ENCODE results near the gene POM121L12.

The POM121L12 gene

DNA sequence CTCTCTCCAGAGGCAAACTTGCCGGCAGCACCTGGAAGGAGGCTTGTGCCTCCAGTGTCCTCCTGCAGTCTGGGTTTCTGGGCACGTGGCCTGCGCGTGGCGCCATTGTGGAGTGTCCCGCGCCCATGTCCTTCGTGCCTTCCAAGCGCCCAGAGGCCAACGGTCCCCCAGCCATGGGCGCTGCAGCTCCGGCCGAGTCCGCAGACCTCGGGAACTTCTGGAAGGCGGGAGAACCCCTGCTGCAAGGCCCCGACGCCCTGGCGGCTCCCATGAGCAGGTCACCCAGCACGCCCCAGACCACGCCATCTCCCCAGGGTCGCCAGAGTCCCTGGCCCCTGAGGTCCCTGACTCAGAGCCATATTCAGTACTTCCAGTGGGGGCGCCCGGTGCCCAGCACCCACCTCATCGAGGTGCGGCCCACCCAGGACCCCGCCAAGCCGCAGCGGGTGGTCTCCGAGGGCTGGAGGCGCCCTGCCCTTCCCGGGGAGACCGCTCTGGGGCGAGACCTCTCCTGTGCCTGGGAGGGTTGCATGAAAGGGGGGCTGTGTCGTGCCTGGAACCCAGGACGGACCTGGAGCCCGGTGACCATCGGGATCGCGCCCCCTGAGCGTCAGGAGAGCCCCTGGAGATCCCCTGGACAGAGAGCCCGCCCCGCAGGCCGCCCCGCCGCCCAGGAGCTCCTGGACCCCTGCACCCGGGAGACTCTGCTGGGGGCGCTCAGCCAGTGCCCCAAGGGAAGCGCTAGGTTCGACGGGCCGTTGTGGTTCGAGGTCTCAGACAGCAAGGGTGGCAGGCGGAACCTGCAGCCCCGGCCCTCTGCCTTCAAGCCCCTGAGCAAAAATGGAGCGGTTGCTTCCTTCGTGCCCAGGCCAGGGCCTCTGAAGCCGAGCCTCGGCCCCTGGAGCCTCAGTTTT, at the start of gene POM121L12:
Gene POM121L12 (plus strand): TSS at position 135 of the 914 bp plus-strand sequence. CDS start 39 bp downstream, at position 174.
- no peak for DNase-seq

- no peak for DNase-seq
Measured at GRCh38 chr7:52992001-52992400, 43.4 kb upstream of the POM121L12 start.

DNA sequence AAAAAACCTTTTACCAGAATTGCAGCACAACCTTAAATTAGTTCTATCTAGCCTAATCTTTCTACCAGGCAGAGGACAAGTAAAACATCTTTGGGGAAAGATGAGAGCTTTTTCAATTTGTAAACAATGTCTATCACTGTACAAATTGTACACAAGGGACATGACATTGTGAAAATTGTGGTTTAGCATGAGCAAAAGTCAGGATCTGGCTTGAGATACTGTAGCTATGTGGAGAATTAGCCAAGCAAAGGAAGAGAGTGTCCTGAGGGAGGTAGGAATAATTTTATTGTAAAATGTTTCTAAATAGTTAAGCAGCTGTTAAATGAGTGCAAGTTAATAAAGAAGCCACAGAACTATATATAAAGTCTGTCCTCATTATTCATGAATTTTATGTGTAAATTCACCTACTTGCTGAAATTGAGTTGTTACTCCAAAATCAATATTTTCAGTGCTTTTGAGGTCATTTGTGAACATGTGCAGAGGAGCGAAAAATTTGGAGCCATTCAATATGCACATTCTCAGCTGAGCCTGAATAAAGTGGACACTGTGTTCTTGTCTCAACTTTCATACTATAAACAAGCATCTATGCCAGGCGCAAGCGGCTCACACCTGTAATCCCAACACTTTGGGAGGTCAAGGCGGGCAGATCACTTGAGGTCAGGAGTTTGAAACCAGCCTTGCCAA, 42.8 kb upstream of the POM121L12 start:
- DNase-seq: no peak

GRCh38 chr7:52995676-52996075, 39.8 kb upstream of the POM121L12 start:
- no peak for DNase-seq

DNA sequence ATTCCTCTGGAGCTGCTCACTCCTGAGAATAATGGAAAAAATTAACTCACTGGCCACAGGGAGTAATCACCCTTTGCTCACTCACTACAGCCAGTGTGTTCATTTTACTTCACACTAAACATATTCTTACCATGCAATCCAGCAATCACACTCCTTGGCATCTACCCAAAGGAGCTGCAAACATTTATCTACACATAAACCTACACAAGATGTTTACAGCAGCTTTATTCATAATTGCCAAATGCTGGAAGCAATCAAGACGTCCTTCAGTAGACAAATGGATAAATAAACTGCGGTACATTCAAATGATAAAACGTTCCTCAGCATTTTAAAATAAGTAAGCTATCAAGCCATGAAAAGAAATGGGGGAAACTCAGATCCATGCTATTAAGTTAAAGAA, 34.2 kb upstream of the POM121L12 start:
- DNase-seq: no peak

- no peak for DNase-seq
Measured at GRCh38 chr7:53002389-53002788, 33.0 kb upstream of the POM121L12 start.

GRCh38 chr7:53003653-53004445, 31.6 kb upstream of the POM121L12 start:
- DNase-seq: no peak

- no peak for DNase-seq
Measured at GRCh38 chr7:53013925-53014324, 21.5 kb upstream of the POM121L12 start.

- DNase-seq: no peak
Measured at GRCh38 chr7:53015463-53015862, 20.0 kb upstream of the POM121L12 start.

- no peak for DNase-seq
Measured at GRCh38 chr7:53022893-53023292, 12.5 kb upstream of the POM121L12 start.

DNA sequence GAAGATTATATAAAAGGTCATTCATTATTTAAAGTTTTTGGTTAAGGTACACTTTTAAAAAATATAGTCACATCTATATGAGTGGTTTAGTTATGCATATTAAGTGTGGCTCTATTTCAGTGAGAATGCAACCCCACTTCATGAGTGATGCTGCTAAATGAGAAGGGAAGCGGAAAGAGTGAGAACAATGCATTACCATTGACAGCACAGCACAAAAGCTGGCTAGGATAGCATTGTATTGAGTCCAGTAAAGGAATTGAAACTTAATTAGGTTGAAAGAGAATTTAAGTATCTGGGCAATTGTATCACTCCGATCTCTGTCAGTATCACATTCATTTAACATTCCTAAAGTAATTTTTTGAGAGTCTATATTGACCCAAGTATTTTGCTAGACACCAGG, 13.2 kb downstream of the POM121L12 start:
- DNase-seq: no peak

- no peak for DNase-seq
Measured at GRCh38 chr7:53050433-53050832, 15.0 kb downstream of the POM121L12 start.

- no peak for DNase-seq
Measured at GRCh38 chr7:53059591-53059990, 24.2 kb downstream of the POM121L12 start.

- no peak for DNase-seq
Measured at GRCh38 chr7:53060066-53060465, 24.6 kb downstream of the POM121L12 start.

DNA sequence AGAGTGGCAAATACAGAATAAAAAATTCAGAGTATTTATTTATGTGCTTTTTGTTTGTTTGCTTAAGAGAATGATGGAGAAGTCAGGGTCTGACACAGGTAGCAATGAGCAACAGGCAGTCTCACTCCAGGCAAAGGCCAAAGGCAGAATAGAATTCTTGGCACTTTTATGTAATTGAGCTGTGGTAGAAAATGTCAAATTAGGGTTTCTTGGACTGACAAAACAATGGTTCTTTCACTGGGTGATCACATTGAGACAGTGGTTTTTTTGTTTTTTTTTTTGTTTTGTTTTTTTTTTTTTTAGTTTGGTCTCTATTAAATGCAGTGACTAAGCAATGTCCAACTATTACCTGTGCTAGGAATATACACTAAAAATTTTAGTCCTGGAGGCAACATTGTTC, 27.4 kb downstream of the POM121L12 start:
- DNase-seq: no peak

DNA sequence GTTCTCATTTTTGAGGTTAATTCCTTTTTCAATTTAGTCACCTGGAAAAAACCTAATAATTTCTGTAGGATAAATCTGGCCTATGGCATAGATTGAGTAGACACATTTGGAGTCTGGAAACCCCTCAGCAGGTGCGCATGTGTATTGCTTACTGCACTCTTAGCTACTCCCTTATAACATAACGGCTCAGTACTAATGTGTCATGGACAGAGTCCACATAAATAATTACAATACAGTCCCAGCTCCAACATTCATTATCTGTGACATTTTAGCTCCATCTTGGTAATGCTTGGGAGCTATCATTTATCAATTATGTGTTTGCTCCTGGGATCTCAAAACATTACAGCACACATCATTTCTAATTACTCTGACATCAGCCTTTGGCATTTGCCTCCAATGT, 33.2 kb downstream of the POM121L12 start:
- no peak for DNase-seq

DNA sequence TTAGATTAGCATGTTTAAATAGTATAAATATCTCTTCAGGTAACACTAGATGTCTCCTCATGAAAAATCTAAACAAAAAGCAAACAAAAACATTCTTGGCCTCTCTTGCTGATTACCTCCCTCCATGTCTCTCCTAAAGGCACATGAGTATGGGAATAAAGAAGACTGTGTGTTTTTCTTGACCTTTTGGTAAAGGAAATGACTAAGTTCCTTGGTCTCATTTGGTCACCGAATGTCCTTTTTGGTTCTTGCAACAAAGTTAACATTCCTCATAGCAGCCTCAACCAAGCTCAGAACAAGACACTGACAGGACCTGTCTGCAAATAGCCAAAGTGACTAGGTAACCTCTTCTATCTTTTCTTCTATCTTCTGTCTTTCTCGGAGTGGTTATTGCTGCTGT, 35.5 kb downstream of the POM121L12 start:
- no peak for DNase-seq
